ENCODE measurements around the gene QRFP. TPM values are rescaled to one million over a fixed set of nuclear protein-coding genes. Genes with fewer than 3 reads are reported as not detected.

Gene QRFP
- total RNA-seq, 1 experiment from 2014 or later, result not detected

- no peak overlapping the region for H3K4me3 ChIP-seq (ENCODE audit: low read length)
- no peaks in the 10 kb centered on the region for H4K20me1 ChIP-seq (ENCODE audit: insufficient read depth, low read depth, low read length)
- H3K9me2 ChIP-seq (replicated peaks; ENCODE audit: insufficient read depth, low read length), result no peaks in the 10 kb centered on the region
- H3K4me2 ChIP-seq (ENCODE audit: low read depth, low read length, poor library complexity, severe bottlenecking), result no peak overlapping the region
- H2AFZ ChIP-seq (ENCODE audit: low read length), result no peak overlapping the region
- DNase-seq, result no peak
- H3K79me2 ChIP-seq (ENCODE audit: low read length), result no peaks in the 10 kb centered on the region
- H3K36me3 ChIP-seq (ENCODE audit: insufficient read depth, low read length), result no peaks in the 10 kb centered on the region
- no peaks in the 10 kb centered on the region for H3K9me3 ChIP-seq (ENCODE audit: low read length)
- no peak overlapping the region for H3K27ac ChIP-seq (ENCODE audit: low read length)
- H3K27me3 ChIP-seq (ENCODE audit: low read length), result no peaks in the 10 kb centered on the region
- H3K9ac ChIP-seq (ENCODE audit: low read length), result no peak overlapping the region
- peaks cover 6% of the 10 kb centered on the region for H3K4me1 ChIP-seq (ENCODE audit: low read length)
Observed at GRCh38 chr9:130929571-130930038, 33.0 kb upstream of the QRFP start.

DNA sequence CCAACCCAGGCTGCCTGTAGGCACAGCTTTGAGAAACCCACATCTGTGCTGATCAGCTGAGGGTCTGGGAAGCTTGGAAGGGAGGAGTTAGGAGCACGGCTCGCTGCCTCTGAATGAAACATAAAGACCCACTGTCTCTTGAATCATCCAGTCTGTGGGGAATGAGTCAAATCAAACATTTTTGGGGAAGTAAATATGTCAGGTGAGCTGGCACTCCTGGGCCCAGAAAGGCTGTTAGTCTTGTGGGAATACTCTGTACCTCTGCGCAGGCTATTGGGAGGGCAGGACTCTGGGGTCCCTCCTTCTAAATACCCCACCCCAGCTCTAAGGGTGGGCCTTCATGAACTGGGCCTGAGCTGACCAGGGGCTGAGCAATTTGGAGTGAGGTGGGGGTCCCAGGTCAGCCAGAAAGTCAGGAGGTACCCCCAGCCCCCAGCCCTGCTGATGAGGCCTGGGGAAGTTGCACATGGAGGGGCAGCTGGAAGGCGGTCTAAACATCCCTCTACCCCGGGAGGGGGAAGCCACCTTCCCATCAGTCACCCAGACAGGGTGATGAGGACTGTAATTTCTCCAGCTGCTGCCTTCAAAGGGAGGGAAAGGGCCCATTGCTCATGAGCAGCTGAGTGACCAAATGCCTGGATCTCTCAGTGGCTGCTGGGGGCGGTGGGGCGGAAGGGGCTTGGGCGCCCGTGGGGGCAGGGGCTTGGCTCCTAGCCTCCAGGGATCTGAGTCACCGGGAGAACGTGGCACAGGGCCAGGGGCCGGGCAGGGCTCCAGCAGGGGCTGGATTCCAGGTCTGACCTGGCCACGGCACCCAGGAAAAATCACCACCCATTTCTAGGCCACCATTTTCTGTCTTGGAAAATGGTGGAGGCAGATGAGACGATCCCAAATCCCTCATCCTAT is 31.6 kb upstream of the QRFP start:
- no peak overlapping the region for H3K4me2 ChIP-seq (ENCODE audit: low read depth, low read length, poor library complexity, severe bottlenecking)
- no peaks in the 10 kb centered on the region for H3K9me3 ChIP-seq (ENCODE audit: low read length)
- H3K79me2 ChIP-seq (ENCODE audit: low read length), result no peaks in the 10 kb centered on the region
- no peak overlapping the region for H3K9ac ChIP-seq (ENCODE audit: low read length)
- H3K9me2 ChIP-seq (replicated peaks; ENCODE audit: insufficient read depth, low read length), result no peaks in the 10 kb centered on the region
- H3K27ac ChIP-seq (ENCODE audit: low read length), result no peak overlapping the region
- H2AFZ ChIP-seq (ENCODE audit: low read length), result no peak overlapping the region
- no peaks in the 10 kb centered on the region for H3K27me3 ChIP-seq (ENCODE audit: low read length)
- peaks cover 6% of the 10 kb centered on the region for H3K4me1 ChIP-seq (ENCODE audit: low read length)
- no peak for DNase-seq
- no peaks in the 10 kb centered on the region for H4K20me1 ChIP-seq (ENCODE audit: insufficient read depth, low read depth, low read length)
- no peaks in the 10 kb centered on the region for H3K36me3 ChIP-seq (ENCODE audit: insufficient read depth, low read length)
- H3K4me3 ChIP-seq (ENCODE audit: low read length), result no peak overlapping the region

GRCh38 chr9:130927338-130927737 is 30.7 kb upstream of the QRFP start:
- H3K4me2 ChIP-seq (ENCODE audit: low read depth, low read length, poor library complexity, severe bottlenecking), result no peak overlapping the region
- no peak overlapping the region for H3K9ac ChIP-seq (ENCODE audit: low read length)
- H3K4me1 ChIP-seq (ENCODE audit: low read length), result peaks cover 6% of the 10 kb centered on the region
- no peaks in the 10 kb centered on the region for H3K9me2 ChIP-seq (replicated peaks; ENCODE audit: insufficient read depth, low read length)
- H3K9me3 ChIP-seq (ENCODE audit: low read length), result no peaks in the 10 kb centered on the region
- H4K20me1 ChIP-seq (ENCODE audit: insufficient read depth, low read depth, low read length), result no peaks in the 10 kb centered on the region
- H3K27ac ChIP-seq (ENCODE audit: low read length), result no peak overlapping the region
- no peak overlapping the region for H3K4me3 ChIP-seq (ENCODE audit: low read length)
- no peaks in the 10 kb centered on the region for H3K79me2 ChIP-seq (ENCODE audit: low read length)
- H3K36me3 ChIP-seq (ENCODE audit: insufficient read depth, low read length), result no peaks in the 10 kb centered on the region
- no peak for DNase-seq
- no peaks in the 10 kb centered on the region for H3K27me3 ChIP-seq (ENCODE audit: low read length)
- no peak overlapping the region for H2AFZ ChIP-seq (ENCODE audit: low read length)

- no peak for DNase-seq
- Histone ChIP-seq H2AFZ (ENCODE audit: low read length) (no peak overlapping the region), H3K36me3 (ENCODE audit: insufficient read depth, low read length) (no peaks in the 10 kb centered on the region), H3K9me2 (replicated peaks; ENCODE audit: insufficient read depth, low read length) (no peaks in the 10 kb centered on the region), H3K4me2 (ENCODE audit: low read depth, low read length, poor library complexity, severe bottlenecking) (no peak overlapping the region), H3K27ac (ENCODE audit: low read length) (no peak overlapping the region), H4K20me1 (ENCODE audit: insufficient read depth, low read depth, low read length) (no peaks in the 10 kb centered on the region), H3K4me1 (ENCODE audit: low read length) (no peaks in the 10 kb centered on the region; the same call in 1 of the 2 replicates), H3K79me2 (ENCODE audit: low read length) (no peaks in the 10 kb centered on the region), H3K9ac (ENCODE audit: low read length) (no peak overlapping the region), H3K4me3 (ENCODE audit: low read length) (no peak overlapping the region), H3K27me3 (ENCODE audit: low read length) (no peaks in the 10 kb centered on the region), H3K9me3 (ENCODE audit: low read length) (no peaks in the 10 kb centered on the region)
Observed at GRCh38 chr9:130925050-130925678, 28.6 kb upstream of the QRFP start.

DNA sequence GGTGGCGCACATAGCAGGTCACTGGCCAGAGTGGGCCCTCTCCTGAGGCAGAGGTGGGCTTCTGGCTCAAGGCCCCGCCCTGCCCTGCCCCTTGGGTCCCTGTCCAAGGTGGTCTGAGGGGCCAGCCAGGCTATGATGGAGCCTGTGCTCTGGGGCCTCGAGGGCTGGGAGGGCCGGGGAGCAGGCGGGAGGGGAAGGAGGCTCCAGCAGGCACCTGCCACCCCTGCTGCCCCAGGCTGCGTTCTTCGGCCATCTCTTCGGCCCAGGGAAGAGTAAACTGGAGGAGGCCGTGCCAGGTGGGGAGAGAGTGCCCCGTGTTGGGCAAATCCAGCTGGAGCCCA is 27.8 kb upstream of the QRFP start:
- DNase-seq, result no peak
- H2AFZ ChIP-seq (ENCODE audit: low read length), result no peak overlapping the region
- no peaks in the 10 kb centered on the region for H3K79me2 ChIP-seq (ENCODE audit: low read length)
- H4K20me1 ChIP-seq (ENCODE audit: insufficient read depth, low read depth, low read length), result no peaks in the 10 kb centered on the region
- H3K9ac ChIP-seq (ENCODE audit: low read length), result no peak overlapping the region
- no peaks in the 10 kb centered on the region for H3K9me3 ChIP-seq (ENCODE audit: low read length)
- no peak overlapping the region for H3K4me3 ChIP-seq (ENCODE audit: low read length)
- no peak overlapping the region for H3K27ac ChIP-seq (ENCODE audit: low read length)
- H3K4me2 ChIP-seq (ENCODE audit: low read depth, low read length, poor library complexity, severe bottlenecking), result no peak overlapping the region
- H3K27me3 ChIP-seq (ENCODE audit: low read length), result no peaks in the 10 kb centered on the region
- no peaks in the 10 kb centered on the region; the same call in 1 of the 2 replicates for H3K4me1 ChIP-seq (ENCODE audit: low read length)
- no peaks in the 10 kb centered on the region for H3K36me3 ChIP-seq (ENCODE audit: insufficient read depth, low read length)
- H3K9me2 ChIP-seq (replicated peaks; ENCODE audit: insufficient read depth, low read length), result no peaks in the 10 kb centered on the region

GRCh38 chr9:130923611-130924447 is 27.2 kb upstream of the QRFP start:
- no peaks in the 10 kb centered on the region for H3K9me2 ChIP-seq (replicated peaks; ENCODE audit: insufficient read depth, low read length)
- no peaks in the 10 kb centered on the region for H3K27me3 ChIP-seq (ENCODE audit: low read length)
- no peak overlapping the region for H3K27ac ChIP-seq (ENCODE audit: low read length)
- H3K79me2 ChIP-seq (ENCODE audit: low read length), result no peaks in the 10 kb centered on the region
- no peak overlapping the region for H3K9ac ChIP-seq (ENCODE audit: low read length)
- H3K4me1 ChIP-seq (ENCODE audit: low read length), result no peaks in the 10 kb centered on the region; the same call in 1 of the 2 replicates
- H2AFZ ChIP-seq (ENCODE audit: low read length), result no peak overlapping the region
- no peak for DNase-seq
- no peaks in the 10 kb centered on the region for H3K36me3 ChIP-seq (ENCODE audit: insufficient read depth, low read length)
- H3K4me2 ChIP-seq (ENCODE audit: low read depth, low read length, poor library complexity, severe bottlenecking), result no peak overlapping the region
- H3K9me3 ChIP-seq (ENCODE audit: low read length), result no peaks in the 10 kb centered on the region
- no peak overlapping the region for H3K4me3 ChIP-seq (ENCODE audit: low read length)
- no peaks in the 10 kb centered on the region for H4K20me1 ChIP-seq (ENCODE audit: insufficient read depth, low read depth, low read length)

- H3K4me2 ChIP-seq (ENCODE audit: low read depth, low read length, poor library complexity, severe bottlenecking), result no peak overlapping the region
- no peaks in the 10 kb centered on the region; the same call in 1 of the 2 replicates for H3K4me1 ChIP-seq (ENCODE audit: low read length)
- DNase-seq, result no peak
- H4K20me1 ChIP-seq (ENCODE audit: insufficient read depth, low read depth, low read length), result no peaks in the 10 kb centered on the region
- no peak overlapping the region for H2AFZ ChIP-seq (ENCODE audit: low read length)
- H3K9ac ChIP-seq (ENCODE audit: low read length), result no peak overlapping the region
- no peaks in the 10 kb centered on the region for H3K27me3 ChIP-seq (ENCODE audit: low read length)
- H3K4me3 ChIP-seq (ENCODE audit: low read length), result no peak overlapping the region
- H3K79me2 ChIP-seq (ENCODE audit: low read length), result no peaks in the 10 kb centered on the region
- H3K9me2 ChIP-seq (replicated peaks; ENCODE audit: insufficient read depth, low read length), result no peaks in the 10 kb centered on the region
- H3K36me3 ChIP-seq (ENCODE audit: insufficient read depth, low read length), result no peaks in the 10 kb centered on the region
- no peaks in the 10 kb centered on the region for H3K9me3 ChIP-seq (ENCODE audit: low read length)
- no peak overlapping the region for H3K27ac ChIP-seq (ENCODE audit: low read length)
Observed at GRCh38 chr9:130922893-130923610, 26.4 kb upstream of the QRFP start.

All from Karpas-422 (cell line).